ENCODE results near the gene TBL1Y.
"Not testable (repeated sequence)": the region's sequence is repeated elsewhere in the genome, so short reads cannot be mapped to it uniquely, and the experiment has no call there.

The TBL1Y gene

GRCh38 chrY:7078725-7079124 lies 168.2 kb downstream of the TBL1Y start:
- DNase-seq (ENCODE audit: low read depth in 2 of 3, low spot score in 2 of 3): no peak

GRCh38 chrY:7080548-7080947 lies 170.1 kb downstream of the TBL1Y start:
- not testable (repeated sequence) for DNase-seq (ENCODE audit: low read depth in 2 of 3, low spot score in 2 of 3)

DNA sequence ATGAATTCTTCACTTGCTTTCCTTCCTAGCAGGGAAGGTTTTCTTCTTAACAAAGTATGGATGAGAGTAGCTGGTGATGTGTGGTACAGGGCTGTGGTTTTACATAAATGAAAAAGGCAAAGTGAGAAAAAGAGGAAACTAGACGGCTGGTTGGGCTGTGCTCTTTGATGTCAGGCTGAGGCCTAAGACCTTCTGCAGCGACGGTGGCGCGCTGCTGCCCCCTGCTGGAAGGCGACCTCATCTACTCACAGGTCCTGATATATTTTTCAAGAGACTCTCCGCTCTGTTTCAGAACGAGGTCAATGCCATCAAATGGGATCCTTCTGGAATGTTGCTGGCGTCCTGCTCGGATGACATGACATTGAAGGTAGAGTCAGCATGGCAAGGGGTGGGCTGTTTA lies 175.1 kb downstream of the TBL1Y start:
- DNase-seq (ENCODE audit: low read depth in 2 of 3, low spot score in 2 of 3): peak in 1 of 3 experiments; percentile 45

DNA sequence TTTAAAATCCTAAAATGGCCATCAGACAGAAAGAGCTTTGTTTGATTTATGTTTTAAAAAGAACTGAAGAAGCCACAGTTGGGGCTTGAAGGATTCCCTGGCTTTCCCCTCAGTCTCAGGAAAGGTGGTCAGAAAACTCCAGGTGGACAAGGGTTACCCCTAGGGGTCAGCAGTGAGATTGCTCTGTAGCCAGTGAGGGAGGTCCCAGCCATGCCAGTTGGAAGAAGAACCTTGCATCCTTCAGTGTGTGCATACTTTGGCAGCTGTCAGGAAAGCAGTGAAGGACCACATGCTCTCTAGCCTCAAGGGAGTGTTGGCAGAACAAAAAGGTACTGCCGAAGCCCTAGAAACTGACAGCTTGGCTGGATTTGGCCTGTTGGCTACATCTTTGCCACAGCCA lies 182.3 kb downstream of the TBL1Y start:
- no peak for DNase-seq (ENCODE audit: low read depth in 2 of 3, low spot score in 2 of 3)

- DNase-seq (ENCODE audit: low read depth in 2 of 3, low spot score in 2 of 3): no peak
Measured at GRCh38 chrY:7094365-7094764, 183.9 kb downstream of the TBL1Y start.

DNA sequence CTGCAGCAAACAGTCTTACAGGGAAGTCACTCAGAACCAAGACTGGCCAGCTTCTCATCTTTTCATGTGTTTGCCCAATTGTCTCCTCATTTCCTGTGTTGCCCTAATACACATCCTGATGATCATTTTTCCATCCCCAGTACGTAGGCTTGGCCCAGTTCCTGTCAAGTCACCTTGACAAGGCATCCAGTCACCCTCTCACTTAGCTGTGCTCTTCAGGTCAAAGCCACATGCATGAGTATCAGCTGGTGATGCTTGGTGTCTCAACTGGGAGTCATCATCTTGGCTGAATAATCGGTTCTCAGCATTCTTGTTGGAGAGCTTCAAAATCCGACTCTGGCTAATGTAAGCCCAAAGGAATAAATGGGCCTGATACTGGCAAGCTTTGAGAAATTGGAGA lies 186.5 kb downstream of the TBL1Y start:
- DNase-seq (ENCODE audit: low read depth in 2 of 3, low spot score in 2 of 3): no peak

DNA sequence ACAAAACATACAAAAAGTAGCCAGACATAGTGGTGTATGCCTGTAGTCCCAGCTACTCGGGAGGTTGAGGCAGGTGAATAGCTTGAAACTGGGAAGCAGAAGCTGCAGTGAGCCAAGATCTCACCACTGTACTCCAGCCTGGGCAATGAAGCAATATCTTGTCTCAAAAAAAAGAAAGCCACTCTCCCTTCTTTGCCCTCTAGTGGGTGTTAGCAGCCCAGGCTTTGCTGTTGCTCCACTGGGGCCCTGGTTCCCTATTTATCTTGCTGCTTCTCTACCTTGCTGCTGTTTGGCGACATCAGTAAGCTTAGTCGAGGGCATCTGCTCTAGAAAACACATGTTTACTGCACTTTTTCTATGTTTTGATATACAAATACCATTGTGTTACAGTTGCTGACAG lies 189.2 kb downstream of the TBL1Y start:
- DNase-seq (ENCODE audit: low read depth in 2 of 3, low spot score in 2 of 3): no peak

DNA sequence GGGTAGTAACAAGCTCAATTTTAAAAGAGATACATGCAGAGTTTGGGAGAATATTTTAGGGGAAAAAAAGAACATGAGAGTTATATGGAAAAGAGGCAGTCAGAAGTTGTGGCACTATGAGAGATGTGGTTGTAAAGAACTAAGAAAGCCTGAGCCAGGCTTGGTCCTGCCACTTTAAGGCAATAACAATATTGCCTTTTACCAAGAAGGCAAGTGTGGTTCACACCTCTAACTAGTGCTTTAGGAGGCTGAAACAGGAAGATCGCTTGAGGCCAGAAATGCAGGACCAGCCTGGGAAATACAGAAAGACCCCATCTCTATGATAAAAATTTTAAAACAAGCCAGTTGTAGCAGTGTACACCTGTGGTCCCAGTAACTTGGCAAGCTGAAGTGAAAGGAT lies 192.2 kb downstream of the TBL1Y start:
- no peak for DNase-seq (ENCODE audit: low read depth in 2 of 3, low spot score in 2 of 3)

- DNase-seq (ENCODE audit: low read depth in 2 of 3, low spot score in 2 of 3): no peak
Measured at GRCh38 chrY:7107179-7107578, 196.7 kb downstream of the TBL1Y start.

GRCh38 chrY:7110086-7110485 lies 199.6 kb downstream of the TBL1Y start:
- no peak for DNase-seq (ENCODE audit: low read depth in 2 of 3, low spot score in 2 of 3)

- DNase-seq (ENCODE audit: low read depth in 2 of 3, low spot score in 2 of 3): no peak
Measured at GRCh38 chrY:7115871-7116270, 205.4 kb downstream of the TBL1Y start.

GRCh38 chrY:7122202-7122601 lies 211.7 kb downstream of the TBL1Y start:
- DNase-seq (ENCODE audit: low read depth in 2 of 3, low spot score in 2 of 3): no peak

- DNase-seq (ENCODE audit: low read depth in 2 of 3, low spot score in 2 of 3): no peak
Measured at GRCh38 chrY:7125136-7126056, 214.9 kb downstream of the TBL1Y start.

DNA sequence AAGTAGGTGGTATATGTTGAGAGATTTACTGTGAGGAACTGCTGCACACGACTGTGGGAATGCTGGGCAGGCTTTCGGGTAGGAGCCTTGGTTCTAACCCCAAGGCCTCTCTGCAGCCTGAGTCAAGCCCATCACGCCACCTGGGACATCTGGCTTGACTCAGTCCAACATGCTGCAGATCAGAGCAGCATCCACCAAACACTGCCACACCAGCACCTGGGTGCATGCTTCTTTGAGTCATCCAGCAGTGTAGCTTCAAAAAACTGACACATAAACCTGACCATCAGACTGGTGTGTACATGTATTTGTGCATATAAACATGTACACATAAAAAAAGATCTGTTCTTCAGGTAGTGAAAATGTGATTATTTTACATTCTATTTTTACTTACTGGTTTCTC lies 217.7 kb downstream of the TBL1Y start:
- no peak for DNase-seq (ENCODE audit: low read depth in 2 of 3, low spot score in 2 of 3)

All from activated CD8-positive, alpha-beta memory T cell treated with anti-CD3 and anti-CD28 coated beads for 48 hours (primary cell).